Mucosa of descending colon (tissue), 3 donors: ENCODE results near the gene TTLL1. TPM values are rescaled to one million over a fixed set of nuclear protein-coding genes. Genes with fewer than 3 reads are reported as not detected.

Source experiments
- ATAC-seq: fragments of 200-7000 bp; cut with Tn5 transposase; one replicate; pipeline ENCODE4 v1.9.1; 2020; ENCODE audit warnings: mild to moderate bottlenecking, moderate library complexity
- DNase-seq, 3 donors: peaks; one replicate each; pipeline ENCODE4 v3.0.0-alpha.2; 2020
- H3K36me3 ChIP-seq: fragments of 200-600 bp; one replicate; pipeline ENCODE4 v1.8.0; 2021; ENCODE audit warnings: low read depth, mild to moderate bottlenecking
- H3K4me1 ChIP-seq: fragments of 200-600 bp; one replicate; pipeline ENCODE4 v1.8.0; 2021; ENCODE audit warnings: low read depth, mild to moderate bottlenecking
- H3K4me3 ChIP-seq: fragments of 200-600 bp; one replicate; pipeline ENCODE4 v1.8.0; 2021; ENCODE audit warnings: mild to moderate bottlenecking
- H3K9me3 ChIP-seq: fragments of 200-600 bp; one replicate; pipeline ENCODE4 v1.8.0; 2021; ENCODE audit warnings: mild to moderate bottlenecking
- CTCF ChIP-seq: fragments of 200-600 bp; IDR thresholded peaks from one replicate; pipeline ENCODE4 v1.8.0; 2022; ENCODE audit warnings: antibody characterized with exemption, mild to moderate bottlenecking
- intact Hi-C, 2 donors: fragments of 100-400 bp; cut with DNase I in 1 of 2; cut with micrococcal nuclease in 1 of 2; formaldehyde crosslinking; loops; one replicate each; pipeline versions ENCODE4 v1.11.0 to v1.11.1; 2022; cut with DNase I, micrococcal nuclease
- total RNA-seq, 3 donors: library from RNA; stranded (reverse); fragmentation: NEBNext Ultra II Directional in 2 of 3; extraction: Animal tissue kit (Norgen Biotek cat#: 25700) in 2 of 3; gene quantifications; one replicate each; pipeline versions ENCODE4 v1.2.1 to v1.2.4, GENCODE V29; 2021 to 2023
- donor health status: DM: no; HTN: no; CAD: no; lungs with moderate emphysema.
- donor health status: DM: no; HTN: no; CAD: no.
- donor health status: DM: no; HTN: yes; CAD: no.

TTLL1 gene
- total RNA-seq, 3 donors from 2014 or later = 2.0 to 5.7 (median 3.4) TPM

DNA sequence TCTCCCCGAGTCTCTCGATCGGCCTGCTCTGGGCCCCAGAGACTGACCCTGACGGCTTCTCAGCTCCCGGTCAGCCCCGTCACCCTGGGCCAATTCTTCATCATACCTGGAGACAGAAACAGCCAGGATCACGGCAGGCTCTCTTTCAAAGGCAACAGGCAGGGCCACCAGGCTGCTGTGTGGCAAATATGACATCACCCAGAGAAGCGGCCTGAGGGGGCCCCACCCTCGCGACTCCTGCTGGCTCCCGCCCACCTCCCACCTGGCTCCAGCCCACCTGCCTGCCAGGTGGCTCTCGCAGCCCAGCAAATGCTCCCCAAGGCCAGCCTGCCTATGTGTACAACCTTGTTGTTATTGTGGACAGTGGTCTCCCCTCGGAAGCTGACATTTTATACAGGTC, 49.4 kb downstream of the TTLL1 start:
- DNase-seq (no peak), ATAC-seq (no peak)
- Histone ChIP-seq H3K36me3 (no peaks in the 10 kb centered on the region), H3K4me3 (no peak overlapping the region), H3K4me1 (no peaks in the 10 kb centered on the region), H3K9me3 (no peaks in the 10 kb centered on the region)
- no peak for TF ChIP-seq CTCF
- intact Hi-C loops = no loop called here

DNA sequence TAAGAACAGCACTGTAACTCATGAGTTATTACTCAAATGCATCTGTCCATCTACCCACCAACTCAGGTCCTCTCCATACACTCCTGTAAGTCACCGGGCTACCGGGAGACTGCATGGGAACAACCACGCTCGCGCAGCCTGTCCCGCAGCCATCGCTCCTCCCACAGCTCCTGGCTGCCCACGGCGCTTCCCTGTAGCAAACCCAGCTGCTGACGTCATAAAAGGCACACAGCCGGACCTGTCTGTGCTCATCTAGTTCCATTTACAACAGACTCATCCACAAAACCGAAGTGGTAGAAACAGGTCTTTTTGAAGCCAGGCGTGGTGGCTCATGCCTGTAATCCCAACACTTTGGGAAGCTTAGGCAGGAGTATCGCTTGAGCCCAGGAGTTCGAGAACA, 50.9 kb downstream of the TTLL1 start:
- DNase-seq (no peak), ATAC-seq (no peak)
- Histone ChIP-seq H3K36me3 (no peaks in the 10 kb centered on the region), H3K4me1 (peaks cover 4% of the 10 kb centered on the region), H3K4me3 (no peak overlapping the region), H3K9me3 (no peaks in the 10 kb centered on the region)
- intact Hi-C loops = no loop called here
- no peak for TF ChIP-seq CTCF

- DNase-seq (no peak), ATAC-seq (peak; percentile 61)
- Histone ChIP-seq H3K4me1 (peaks cover 4% of the 10 kb centered on the region), H3K4me3 (no peak overlapping the region), H3K9me3 (no peaks in the 10 kb centered on the region), H3K36me3 (no peaks in the 10 kb centered on the region)
- intact Hi-C loops = no loop called here
- TF ChIP-seq CTCF = no peak
These were observed 52.8 kb downstream of the TTLL1 start for GRCh38 chr22:43036282-43036829.

GRCh38 chr22:43035250-43035649, 53.9 kb downstream of the TTLL1 start:
- no peak overlapping the region for H3K4me3 ChIP-seq
- H3K9me3 ChIP-seq = no peaks in the 10 kb centered on the region
- no peak for ATAC-seq
- no peaks in the 10 kb centered on the region for H3K36me3 ChIP-seq
- intact Hi-C loops = no loop called here
- DNase-seq = no peak
- H3K4me1 ChIP-seq = peaks cover 4% of the 10 kb centered on the region
- no peak for TF ChIP-seq CTCF

DNA sequence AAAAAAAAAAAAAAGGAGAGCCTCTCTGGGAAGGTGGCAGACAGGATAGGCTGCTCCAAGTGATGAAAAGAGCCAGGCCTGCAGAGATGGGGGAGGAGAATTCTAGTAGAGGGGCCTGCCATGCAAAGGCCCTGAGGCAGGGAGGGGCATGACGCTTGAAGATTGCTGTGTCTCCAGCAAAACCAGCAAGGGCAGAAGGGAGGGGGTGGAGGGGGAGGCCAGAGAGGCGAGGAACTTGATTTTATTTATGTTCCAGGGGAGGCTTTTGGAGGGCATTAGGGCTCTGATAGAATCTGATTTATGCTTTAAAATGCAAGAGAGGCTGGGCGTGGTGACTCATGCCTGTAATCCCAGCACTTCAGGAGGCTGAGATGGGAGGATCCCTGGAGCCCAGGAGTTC, 57.6 kb downstream of the TTLL1 start:
- Histone ChIP-seq H3K4me3 (no peak overlapping the region), H3K36me3 (no peaks in the 10 kb centered on the region), H3K4me1 (peaks cover 4% of the 10 kb centered on the region), H3K9me3 (no peaks in the 10 kb centered on the region)
- TF ChIP-seq CTCF = no peak
- DNase-seq = no peak
- intact Hi-C loops = no loop called here
- no peak for ATAC-seq

- Histone ChIP-seq H3K36me3 (no peaks in the 10 kb centered on the region), H3K4me1 (peaks cover 33% of the 10 kb centered on the region), H3K9me3 (no peaks in the 10 kb centered on the region), H3K4me3 (no peak overlapping the region)
- intact Hi-C loops = no loop called here
- DNase-seq = peak in 1 of 3 donors; percentile 53
- peak; percentile 27 for ATAC-seq
- TF ChIP-seq CTCF = no peak
These were observed 70.6 kb downstream of the TTLL1 start for GRCh38 chr22:43018615-43019014.
